Liver (tissue), 9 donors: ENCODE measurements around the gene MFAP3. TPM values are rescaled to one million over a fixed set of nuclear protein-coding genes. Genes with fewer than 3 reads are reported as not detected.

ENCODE experiments used
- DNase-seq: peaks from one replicate; pipeline ENCODE4 v3.0.0-alpha.2; 2017; ENCODE audit warnings: low spot score
- H3K27ac ChIP-seq, 2 donors: one replicate each; pipeline ENCODE4 v1.7.0; 2013; ENCODE audit warnings: inconsistent platforms in 2 of 2, low read length in 2 of 2, control low read depth in 1 of 2, low read depth in 1 of 2, mild to moderate bottlenecking in 1 of 2
- H3K27me3 ChIP-seq, 4 donors: one replicate each; pipeline versions ENCODE4 v1.6.1 to v1.7.0; 2013; ENCODE audit warnings: low read length in 3 of 4, inconsistent platforms in 1 of 4, mild to moderate bottlenecking in 1 of 4, moderate library complexity in 1 of 4; ENCODE audit not compliant: control insufficient read depth in 4 of 4, insufficient read depth in 4 of 4
- H3K36me3 ChIP-seq, 4 donors: one replicate each; pipeline versions ENCODE4 v1.6.1 to v1.7.0; 2013; ENCODE audit warnings: low read length in 3 of 4, mild to moderate bottlenecking in 3 of 4, low read depth in 1 of 4, moderate library complexity in 1 of 4; ENCODE audit not compliant: control insufficient read depth in 4 of 4, insufficient read depth in 3 of 4
- H3K4me1 ChIP-seq, 4 donors: one replicate each; pipeline versions ENCODE4 v1.6.1 to v1.7.0; 2013; ENCODE audit warnings: low read length in 3 of 4, mild to moderate bottlenecking in 3 of 4, moderate library complexity in 1 of 4; ENCODE audit not compliant: control insufficient read depth in 4 of 4, insufficient read depth in 4 of 4
- H3K4me3 ChIP-seq, 3 donors: one replicate each; pipeline versions ENCODE4 v1.6.1 to v1.7.0; 2013; ENCODE audit warnings: low read length in 3 of 3, control low read depth in 1 of 3, low read depth in 1 of 3, mild to moderate bottlenecking in 1 of 3
- H3K9ac ChIP-seq, 2 donors: one replicate each; pipeline ENCODE4 v1.7.0; 2013; ENCODE audit warnings: low read length in 2 of 2, mild to moderate bottlenecking in 2 of 2, moderate library complexity in 2 of 2, control low read depth in 1 of 2, low read depth in 1 of 2
- H3K9me3 ChIP-seq, 4 donors: one replicate each; pipeline versions ENCODE4 v1.6.1 to v1.7.0; 2013; ENCODE audit warnings: low read length in 3 of 4; ENCODE audit not compliant: control insufficient read depth in 4 of 4
- EGR1 ChIP-seq, 2 donors: IDR thresholded peaks; 2 replicates each; pipeline ENCODE4 v1.6.1; 2016 to 2018; ENCODE audit warnings: antibody characterized with exemption in 2 of 2, low read depth in 2 of 2
- FOXA1 ChIP-seq: IDR thresholded peaks from 2 replicates; pipeline ENCODE4 v1.6.1; 2016; ENCODE audit warnings: antibody characterized with exemption
- FOXA2 ChIP-seq: IDR thresholded peaks from 2 replicates; pipeline ENCODE4 v1.6.1; 2016; ENCODE audit warnings: antibody characterized with exemption
- GABPA ChIP-seq, 2 donors: IDR thresholded peaks in 1 of 2; conservative IDR thresholded peaks in 1 of 2; 2 replicates each; pipeline ENCODE4 v1.6.1; 2016; ENCODE audit warnings: antibody characterized with exemption in 2 of 2, mild to moderate bottlenecking in 1 of 2, moderate library complexity in 1 of 2
- HNF4A ChIP-seq, 2 donors: conservative IDR thresholded peaks; 2 replicates each; pipeline ENCODE4 v1.6.1; 2016; ENCODE audit warnings: antibody characterized with exemption in 2 of 2, mild to moderate bottlenecking in 2 of 2
- HNF4G ChIP-seq: IDR thresholded peaks from 2 replicates; pipeline ENCODE4 v1.6.1; 2016; ENCODE audit warnings: antibody characterized with exemption
- JUND ChIP-seq, 2 donors: IDR thresholded peaks; 2 replicates each; pipeline ENCODE4 v1.6.1; 2016; ENCODE audit warnings: antibody characterized with exemption in 2 of 2
- NR2F2 ChIP-seq: IDR thresholded peaks from 2 replicates; pipeline ENCODE4 v1.6.1; 2016; ENCODE audit warnings: antibody characterized with exemption
- RAD21 ChIP-seq, 2 donors: IDR thresholded peaks; 2 replicates each; pipeline ENCODE4 v1.6.1; 2016; ENCODE audit warnings: antibody characterized with exemption in 2 of 2, mild to moderate bottlenecking in 2 of 2
- RXRA ChIP-seq, 2 donors: IDR thresholded peaks; 2 replicates each; pipeline ENCODE4 v1.6.1; 2017 to 2018; ENCODE audit warnings: antibody characterized with exemption in 2 of 2, mild to moderate bottlenecking in 1 of 2
- SP1 ChIP-seq: IDR thresholded peaks from 2 replicates; pipeline ENCODE4 v1.6.1; 2018; ENCODE audit warnings: antibody characterized with exemption, mild to moderate bottlenecking
- TAF1 ChIP-seq: conservative IDR thresholded peaks from 2 replicates; pipeline ENCODE4 v1.6.1; 2016; ENCODE audit warnings: antibody characterized with exemption, mild to moderate bottlenecking
- YY1 ChIP-seq: IDR thresholded peaks from 2 replicates; pipeline ENCODE4 v1.6.1; 2016; ENCODE audit warnings: antibody characterized with exemption, mild to moderate bottlenecking
- WGBS: extraction: QIAGEN DNeasy Blood & Tissue Kit; methylation state at CpG from one replicate; pipeline ENCODE4 v1.1.7; 2013; 5-methylcytosine and 5-hydroxymethylcytosine counted together
- polyA plus RNA-seq, 2 donors: library from polyadenylated mRNA; stranded (reverse) in 1 of 2; unstranded in 1 of 2; fragments of 200-250 nt in 1 of 2; fragments of >200 nt in 1 of 2; fragmentation: Nextera tagmentation in 1 of 2; extraction: Ambion mirVana in 1 of 2; gene quantifications; one replicate each; pipeline versions ENCODE4 v1.2.1 to v1.2.3, GENCODE V29; 2013 to 2015
- total RNA-seq, 2 donors: library from RNA; depleted of rRNA; stranded (reverse); fragments of >200 nt; gene quantifications; one replicate each; pipeline ENCODE4 v1.2.3, GENCODE V29; 2014
- TF ChIP-seq, protein P1 (sequence below): IDR thresholded peaks from 2 replicates; pipeline ENCODE4 v1.6.1; 2016; ENCODE audit warnings: antibody characterized with exemption
- TF ChIP-seq, protein P2 (sequence below): IDR thresholded peaks from 2 replicates; pipeline ENCODE4 v1.6.1; 2016; ENCODE audit warnings: antibody characterized with exemption
- TF ChIP-seq, protein P3 (sequence below): IDR thresholded peaks from 2 replicates; pipeline ENCODE4 v1.6.1; 2016; ENCODE audit warnings: antibody characterized with exemption
- TF ChIP-seq, protein P4 (sequence below): fragments of 150-350 bp; IDR thresholded peaks from 2 replicates; pipeline ENCODE4 v1.5.1; 2017; ENCODE audit warnings: improper control_type of control experiment, low read depth, low read length; ENCODE audit not compliant: missing input control
- TF ChIP-seq, protein P5 (sequence below): IDR thresholded peaks from 2 replicates; pipeline ENCODE4 v1.6.1; 2016; ENCODE audit warnings: antibody characterized with exemption, mild to moderate bottlenecking
- donor health status: healthy.
- donor health status: healthy.
- donor health status: healthy.
- donor health status: healthy.
- donor health status: healthy.

MFAP3 gene
- total and polyA plus RNA-seq, 4 donors: 2.7 to 42.8 (median 23.6) TPM

DNA sequence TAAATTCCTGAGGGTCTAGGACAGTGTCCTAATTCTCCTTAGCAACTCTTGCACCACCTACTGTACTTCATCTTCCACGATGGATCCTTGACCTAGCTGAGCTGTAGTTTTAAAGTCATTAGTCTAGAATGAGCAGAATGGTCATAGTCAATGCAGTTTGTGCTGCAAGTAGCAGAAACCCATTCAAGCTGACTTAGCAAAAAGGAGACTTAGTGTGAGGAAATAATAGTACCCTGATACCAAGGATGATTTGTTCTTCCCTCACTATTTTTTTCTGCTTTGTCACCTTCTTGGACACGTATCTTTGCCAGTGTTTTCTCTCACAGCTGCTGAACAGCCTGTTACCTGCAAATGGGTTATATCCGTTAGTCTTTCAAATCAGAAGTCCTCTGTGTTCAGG, 5.3 kb downstream of the MFAP3 start:
- peaks cover 0 to 9% (median 7%) of the 10 kb centered on the region in 4 donors for H3K4me1 ChIP-seq
- H3K4me3 ChIP-seq: no peak overlapping the region
- WGBS: 85% methylated on average over 3 of the region's 3 CpGs
- no peak overlapping the region for H3K9ac ChIP-seq
- TF ChIP-seq HNF4A (conservative IDR thresholded peaks at IDR 0.05) (no peak), SP1 (no peak), HNF4G (no peak), YY1 (no peak)
- TF ChIP-seq, protein P1, sequence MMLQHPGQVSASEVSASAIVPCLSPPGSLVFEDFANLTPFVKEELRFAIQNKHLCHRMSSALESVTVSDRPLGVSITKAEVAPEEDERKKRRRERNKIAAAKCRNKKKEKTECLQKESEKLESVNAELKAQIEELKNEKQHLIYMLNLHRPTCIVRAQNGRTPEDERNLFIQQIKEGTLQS: no peak
- DNase-seq: no peak
- H3K27ac ChIP-seq: no peak overlapping the region
- H3K9me3 ChIP-seq: no peaks in the 10 kb centered on the region
- no peaks in the 10 kb centered on the region for H3K27me3 ChIP-seq
- H3K36me3 ChIP-seq: no peaks in the 10 kb centered on the region

DNA sequence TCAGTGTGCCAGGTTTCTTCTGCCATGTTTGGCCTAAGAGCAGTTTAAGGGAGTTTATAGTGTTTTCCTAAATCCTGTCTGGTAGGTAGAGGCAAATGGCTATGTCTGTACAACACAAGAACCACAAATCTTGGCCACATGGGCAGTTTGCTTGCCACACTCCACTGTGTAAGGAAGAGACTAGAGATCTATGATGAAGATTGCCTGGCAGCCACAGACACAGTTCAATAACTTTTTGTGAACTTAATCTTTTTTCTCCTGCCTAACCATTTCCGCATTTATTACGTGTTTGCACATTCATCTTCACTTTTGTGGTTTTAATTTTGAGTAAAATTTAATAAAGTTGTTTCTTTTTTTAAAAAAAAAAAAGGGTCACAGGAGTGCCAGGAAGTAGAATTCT, 5.8 kb downstream of the MFAP3 start:
- H3K36me3 ChIP-seq: no peaks in the 10 kb centered on the region
- TF ChIP-seq, protein P2, sequence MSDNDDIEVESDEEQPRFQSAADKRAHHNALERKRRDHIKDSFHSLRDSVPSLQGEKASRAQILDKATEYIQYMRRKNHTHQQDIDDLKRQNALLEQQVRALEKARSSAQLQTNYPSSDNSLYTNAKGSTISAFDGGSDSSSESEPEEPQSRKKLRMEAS: no peak
- TF ChIP-seq HNF4G (no peak), NR2F2 (no peak), HNF4A (conservative IDR thresholded peaks at IDR 0.05) (no peak), GABPA (IDR thresholded peaks at IDR 0.05 in 1 of 2, conservative IDR thresholded peaks at IDR 0.05 in 1 of 2) (no peak), FOXA1 (no peak), SP1 (no peak)
- no peak overlapping the region for H3K27ac ChIP-seq
- peaks cover 0 to 4% (median 3%) of the 10 kb centered on the region in 4 donors for H3K4me1 ChIP-seq
- H3K27me3 ChIP-seq: no peaks in the 10 kb centered on the region
- H3K9ac ChIP-seq: no peak overlapping the region
- no peak overlapping the region for H3K4me3 ChIP-seq
- DNase-seq: no peak
- WGBS: 94% methylated on average over 2 of the region's 2 CpGs
- H3K9me3 ChIP-seq: no peaks in the 10 kb centered on the region

DNA sequence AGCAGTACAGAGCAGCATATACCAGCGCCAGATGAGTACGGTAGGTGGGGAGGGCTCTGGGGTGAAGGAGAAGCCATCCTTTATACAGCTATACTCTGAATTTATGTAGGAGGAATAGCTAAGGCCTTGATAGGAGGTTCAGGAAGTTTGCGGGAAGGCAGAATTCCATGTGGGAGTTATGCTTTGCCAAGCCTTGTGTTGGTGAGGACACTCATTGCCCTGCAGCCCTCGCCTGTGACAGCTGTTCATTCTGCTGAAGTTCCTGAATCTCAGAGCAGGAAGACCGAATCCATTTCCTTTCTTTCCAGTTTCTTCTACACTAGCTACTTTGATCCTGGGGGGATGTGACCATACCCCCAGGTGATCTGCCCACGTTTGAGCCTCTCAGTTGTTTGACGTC, 7.7 kb downstream of the MFAP3 start:
- no peak overlapping the region for H3K9ac ChIP-seq
- DNase-seq: no peak
- TF ChIP-seq, protein P3, sequence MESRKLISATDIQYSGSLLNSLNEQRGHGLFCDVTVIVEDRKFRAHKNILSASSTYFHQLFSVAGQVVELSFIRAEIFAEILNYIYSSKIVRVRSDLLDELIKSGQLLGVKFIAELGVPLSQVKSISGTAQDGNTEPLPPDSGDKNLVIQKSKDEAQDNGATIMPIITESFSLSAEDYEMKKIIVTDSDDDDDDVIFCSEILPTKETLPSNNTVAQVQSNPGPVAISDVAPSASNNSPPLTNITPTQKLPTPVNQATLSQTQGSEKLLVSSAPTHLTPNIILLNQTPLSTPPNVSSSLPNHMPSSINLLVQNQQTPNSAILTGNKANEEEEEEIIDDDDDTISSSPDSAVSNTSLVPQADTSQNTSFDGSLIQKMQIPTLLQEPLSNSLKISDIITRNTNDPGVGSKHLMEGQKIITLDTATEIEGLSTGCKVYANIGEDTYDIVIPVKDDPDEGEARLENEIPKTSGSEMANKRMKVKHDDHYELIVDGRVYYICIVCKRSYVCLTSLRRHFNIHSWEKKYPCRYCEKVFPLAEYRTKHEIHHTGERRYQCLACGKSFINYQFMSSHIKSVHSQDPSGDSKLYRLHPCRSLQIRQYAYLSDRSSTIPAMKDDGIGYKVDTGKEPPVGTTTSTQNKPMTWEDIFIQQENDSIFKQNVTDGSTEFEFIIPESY: no peak
- TF ChIP-seq, protein P4, sequence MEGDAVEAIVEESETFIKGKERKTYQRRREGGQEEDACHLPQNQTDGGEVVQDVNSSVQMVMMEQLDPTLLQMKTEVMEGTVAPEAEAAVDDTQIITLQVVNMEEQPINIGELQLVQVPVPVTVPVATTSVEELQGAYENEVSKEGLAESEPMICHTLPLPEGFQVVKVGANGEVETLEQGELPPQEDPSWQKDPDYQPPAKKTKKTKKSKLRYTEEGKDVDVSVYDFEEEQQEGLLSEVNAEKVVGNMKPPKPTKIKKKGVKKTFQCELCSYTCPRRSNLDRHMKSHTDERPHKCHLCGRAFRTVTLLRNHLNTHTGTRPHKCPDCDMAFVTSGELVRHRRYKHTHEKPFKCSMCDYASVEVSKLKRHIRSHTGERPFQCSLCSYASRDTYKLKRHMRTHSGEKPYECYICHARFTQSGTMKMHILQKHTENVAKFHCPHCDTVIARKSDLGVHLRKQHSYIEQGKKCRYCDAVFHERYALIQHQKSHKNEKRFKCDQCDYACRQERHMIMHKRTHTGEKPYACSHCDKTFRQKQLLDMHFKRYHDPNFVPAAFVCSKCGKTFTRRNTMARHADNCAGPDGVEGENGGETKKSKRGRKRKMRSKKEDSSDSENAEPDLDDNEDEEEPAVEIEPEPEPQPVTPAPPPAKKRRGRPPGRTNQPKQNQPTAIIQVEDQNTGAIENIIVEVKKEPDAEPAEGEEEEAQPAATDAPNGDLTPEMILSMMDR: no peak
- TF ChIP-seq FOXA1 (no peak), HNF4G (no peak), YY1 (no peak), SP1 (no peak), NR2F2 (no peak), FOXA2 (no peak), TAF1 (no peak), RAD21 (IDR thresholded peaks at IDR 0.05) (no peak), RXRA (IDR thresholded peaks at IDR 0.05) (no peak), JUND (IDR thresholded peaks at IDR 0.05) (no peak), GABPA (IDR thresholded peaks at IDR 0.05 in 1 of 2, conservative IDR thresholded peaks at IDR 0.05 in 1 of 2) (no peak), EGR1 (IDR thresholded peaks at IDR 0.05; ENCODE audit: low read depth in 2 of 2) (no peak), HNF4A (conservative IDR thresholded peaks at IDR 0.05) (no peak)
- TF ChIP-seq, protein P1: no peak
- TF ChIP-seq, protein P5, sequence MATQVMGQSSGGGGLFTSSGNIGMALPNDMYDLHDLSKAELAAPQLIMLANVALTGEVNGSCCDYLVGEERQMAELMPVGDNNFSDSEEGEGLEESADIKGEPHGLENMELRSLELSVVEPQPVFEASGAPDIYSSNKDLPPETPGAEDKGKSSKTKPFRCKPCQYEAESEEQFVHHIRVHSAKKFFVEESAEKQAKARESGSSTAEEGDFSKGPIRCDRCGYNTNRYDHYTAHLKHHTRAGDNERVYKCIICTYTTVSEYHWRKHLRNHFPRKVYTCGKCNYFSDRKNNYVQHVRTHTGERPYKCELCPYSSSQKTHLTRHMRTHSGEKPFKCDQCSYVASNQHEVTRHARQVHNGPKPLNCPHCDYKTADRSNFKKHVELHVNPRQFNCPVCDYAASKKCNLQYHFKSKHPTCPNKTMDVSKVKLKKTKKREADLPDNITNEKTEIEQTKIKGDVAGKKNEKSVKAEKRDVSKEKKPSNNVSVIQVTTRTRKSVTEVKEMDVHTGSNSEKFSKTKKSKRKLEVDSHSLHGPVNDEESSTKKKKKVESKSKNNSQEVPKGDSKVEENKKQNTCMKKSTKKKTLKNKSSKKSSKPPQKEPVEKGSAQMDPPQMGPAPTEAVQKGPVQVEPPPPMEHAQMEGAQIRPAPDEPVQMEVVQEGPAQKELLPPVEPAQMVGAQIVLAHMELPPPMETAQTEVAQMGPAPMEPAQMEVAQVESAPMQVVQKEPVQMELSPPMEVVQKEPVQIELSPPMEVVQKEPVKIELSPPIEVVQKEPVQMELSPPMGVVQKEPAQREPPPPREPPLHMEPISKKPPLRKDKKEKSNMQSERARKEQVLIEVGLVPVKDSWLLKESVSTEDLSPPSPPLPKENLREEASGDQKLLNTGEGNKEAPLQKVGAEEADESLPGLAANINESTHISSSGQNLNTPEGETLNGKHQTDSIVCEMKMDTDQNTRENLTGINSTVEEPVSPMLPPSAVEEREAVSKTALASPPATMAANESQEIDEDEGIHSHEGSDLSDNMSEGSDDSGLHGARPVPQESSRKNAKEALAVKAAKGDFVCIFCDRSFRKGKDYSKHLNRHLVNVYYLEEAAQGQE: no peak
- TF ChIP-seq, protein P2: no peak
- no peak overlapping the region for H3K4me3 ChIP-seq
- H3K27ac ChIP-seq: no peak overlapping the region
- H3K9me3 ChIP-seq: no peaks in the 10 kb centered on the region
- no peaks in the 10 kb centered on the region for H3K27me3 ChIP-seq
- H3K36me3 ChIP-seq: no peaks in the 10 kb centered on the region
- H3K4me1 ChIP-seq: no peaks in the 10 kb centered on the region
- WGBS: 86% methylated on average over 7 of the region's 7 CpGs
